Measurements from ENCODE around the gene ENTPD2.
A peak's percentile ranks its signal among the peaks of the same experiment; 100 is the strongest.

ENTPD2 gene

DNA sequence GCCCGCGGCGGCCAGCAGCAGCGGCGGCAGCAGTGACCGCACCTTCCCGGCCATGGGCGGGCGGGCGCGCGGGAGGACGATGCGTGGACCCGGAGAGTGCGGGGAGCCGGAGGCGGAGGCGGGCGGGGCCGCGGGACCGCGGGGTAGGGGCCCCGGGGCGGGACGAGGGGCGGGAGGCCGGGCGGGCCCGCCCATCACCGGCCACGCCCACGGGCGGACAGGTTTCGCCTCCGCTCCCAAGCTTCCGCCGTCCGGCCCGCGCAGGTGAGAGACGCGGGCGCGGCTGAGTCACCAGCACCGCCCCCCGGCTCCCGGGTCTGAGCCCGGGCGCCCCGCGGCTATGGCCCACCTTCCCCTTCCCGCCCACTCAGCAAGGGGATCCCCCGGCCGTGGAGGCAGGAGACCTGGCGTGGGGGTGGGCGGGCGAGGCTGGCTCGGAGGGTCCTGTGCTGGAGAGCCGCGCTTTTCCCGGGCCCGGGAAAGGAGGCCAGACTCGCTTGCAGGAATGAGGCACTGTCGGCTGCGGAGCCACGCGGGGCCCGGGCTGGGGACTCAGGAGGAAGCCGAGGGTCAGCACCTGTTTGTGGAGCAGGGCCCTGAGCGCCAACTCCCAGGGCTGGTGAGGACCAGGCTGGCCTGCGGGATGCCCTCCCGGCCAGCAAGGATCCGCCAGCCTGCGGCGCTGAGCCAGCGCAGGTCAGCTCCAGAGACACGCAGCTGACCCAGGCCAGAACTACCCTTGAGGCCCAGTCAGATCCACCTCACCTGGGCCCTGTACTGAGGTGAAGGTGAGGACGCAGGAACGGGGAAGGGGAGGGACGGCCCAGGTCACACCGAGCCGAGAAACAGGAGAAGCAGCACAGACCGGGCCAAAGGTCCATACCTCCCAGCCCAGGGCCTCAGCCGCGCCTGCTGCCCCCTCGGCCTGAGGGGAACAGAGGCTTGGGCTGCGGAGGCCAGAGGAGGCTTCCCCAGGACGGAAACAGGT is at the start of gene ENTPD2:
TSS of gene ENTPD2 (minus strand) at position 118 of the 988 bp plus-strand sequence. CDS start at position 54, 64 bp downstream.
- no peak for DNase-seq (ENCODE audit: low read depth)

GRCh38 chr9:137103206-137103999 is 49.5 kb upstream of the ENTPD2 start:
- no peak for DNase-seq (ENCODE audit: low read depth)

- no peak for DNase-seq (ENCODE audit: low read depth)
Measured at GRCh38 chr9:137099231-137099630, 45.4 kb upstream of the ENTPD2 start.

DNA sequence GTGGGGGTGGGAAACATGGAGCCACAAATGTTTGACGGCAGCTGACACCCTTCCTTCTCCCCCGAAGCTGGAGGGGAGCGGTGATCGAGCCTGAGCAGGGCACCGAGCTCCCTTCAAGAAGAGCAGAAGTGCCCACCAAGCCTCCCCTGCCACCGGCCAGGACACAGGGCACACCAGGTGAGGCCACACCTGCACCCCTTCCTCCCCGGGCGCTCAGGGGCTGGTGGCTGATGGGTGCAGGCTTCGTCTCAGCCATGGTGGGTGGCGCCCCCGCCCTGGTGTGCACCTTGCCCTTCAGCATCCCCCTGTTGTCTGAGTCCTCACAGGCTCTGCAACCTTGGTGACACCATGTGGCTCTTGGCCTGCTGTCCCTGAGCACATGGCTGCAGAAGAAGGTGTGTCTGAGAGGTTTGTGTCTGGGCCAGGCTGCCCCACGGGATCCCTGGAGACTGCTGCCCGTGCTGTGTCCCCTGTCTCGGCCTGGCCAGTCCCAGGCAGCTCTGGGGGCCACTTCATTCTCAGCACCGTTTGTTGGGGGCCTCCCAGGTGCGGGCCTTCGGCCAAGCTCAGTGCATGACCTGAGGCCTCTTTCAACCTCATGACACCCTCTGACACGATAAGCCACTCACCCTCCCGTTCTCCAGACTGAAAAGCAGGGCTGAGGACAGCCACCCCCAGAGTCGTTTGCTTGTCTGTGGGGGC is 44.1 kb upstream of the ENTPD2 start:
- DNase-seq (ENCODE audit: low read depth), result no peak

DNA sequence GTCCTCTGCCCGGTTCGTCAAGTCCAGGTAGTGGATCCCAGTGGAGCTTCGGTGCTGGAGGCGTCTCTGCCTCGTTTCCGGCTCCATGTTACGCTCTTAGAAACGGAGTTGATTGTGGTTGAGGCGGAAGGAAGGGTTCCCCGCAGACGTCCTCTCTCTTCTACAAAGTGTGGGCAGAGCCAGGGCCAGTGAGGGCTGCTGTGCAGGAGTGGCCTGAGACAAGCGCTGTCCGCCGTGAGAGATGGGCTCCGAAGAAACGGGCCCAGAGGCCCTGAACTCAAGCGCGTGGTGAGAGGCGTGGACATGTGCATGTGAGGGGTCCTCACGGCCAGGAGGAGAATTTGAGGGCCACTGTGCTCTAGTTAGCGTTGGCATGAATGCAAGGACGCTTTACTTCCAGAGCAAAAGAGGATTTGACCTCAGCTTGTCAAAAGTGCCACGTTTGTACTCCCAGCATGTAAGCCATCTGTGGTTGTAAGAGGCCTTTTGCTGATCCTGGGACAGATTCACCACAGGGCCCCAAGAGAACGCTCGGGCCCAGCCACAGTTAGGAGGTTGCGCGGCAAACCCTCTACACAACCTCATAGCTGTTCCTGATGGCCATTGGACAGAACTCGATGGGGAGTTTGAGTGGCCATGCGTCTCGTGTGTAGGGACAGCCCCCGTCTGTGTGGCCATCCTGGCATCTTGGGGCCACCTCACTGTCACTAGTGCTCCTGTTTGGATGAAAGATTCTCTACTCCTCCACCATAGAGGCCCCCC is 43.1 kb upstream of the ENTPD2 start:
- DNase-seq (ENCODE audit: low read depth), result no peak

DNA sequence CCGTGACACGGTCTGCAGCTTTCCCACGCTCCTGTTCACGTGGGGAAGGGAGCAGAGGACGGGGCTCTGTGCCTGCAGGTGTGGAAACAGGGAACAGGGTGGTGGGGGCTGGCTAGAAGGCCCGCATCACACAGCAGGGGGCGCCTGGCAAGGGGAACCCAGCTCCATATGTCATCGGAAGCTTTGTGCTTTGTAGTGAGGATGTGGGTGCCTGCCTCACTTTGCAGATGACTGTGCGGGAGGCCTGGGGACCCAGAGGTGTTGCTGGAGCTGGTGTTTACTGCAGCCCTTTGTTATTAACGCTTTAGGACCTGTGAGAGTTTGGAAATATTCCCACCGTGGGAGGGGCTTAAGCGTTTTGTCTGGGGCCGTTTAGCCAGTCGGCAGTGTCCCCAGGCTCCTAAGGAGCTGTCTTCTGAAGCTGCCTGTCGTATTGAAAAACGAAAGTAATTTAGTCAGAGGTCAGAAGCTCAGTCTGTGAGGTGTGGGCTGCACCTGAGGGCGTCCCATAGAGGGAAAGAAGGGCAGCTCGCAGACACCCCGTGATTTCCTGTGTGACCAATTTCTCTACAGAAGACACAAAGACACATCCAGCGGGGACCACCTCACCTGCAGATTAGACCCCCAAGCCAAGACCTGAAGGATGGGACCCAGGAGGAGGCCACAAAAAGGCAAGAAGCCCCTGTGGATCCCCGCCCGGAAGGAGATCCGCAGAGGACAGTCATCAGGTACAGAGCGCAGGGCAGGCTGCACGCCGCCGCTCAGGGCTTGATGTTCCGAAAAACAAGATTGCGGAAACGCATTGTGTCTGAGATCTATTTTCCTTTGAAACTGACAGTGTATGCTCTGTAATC is 42.0 kb upstream of the ENTPD2 start:
- no peak for DNase-seq (ENCODE audit: low read depth)

GRCh38 chr9:137089232-137089947 is 35.5 kb upstream of the ENTPD2 start:
- DNase-seq (ENCODE audit: low read depth), result no peak

- no peak for DNase-seq (ENCODE audit: low read depth)
Measured at GRCh38 chr9:137088121-137088520, 34.3 kb upstream of the ENTPD2 start.

GRCh38 chr9:137087409-137087925 is 33.6 kb upstream of the ENTPD2 start:
- DNase-seq (ENCODE audit: low read depth), result no peak

DNA sequence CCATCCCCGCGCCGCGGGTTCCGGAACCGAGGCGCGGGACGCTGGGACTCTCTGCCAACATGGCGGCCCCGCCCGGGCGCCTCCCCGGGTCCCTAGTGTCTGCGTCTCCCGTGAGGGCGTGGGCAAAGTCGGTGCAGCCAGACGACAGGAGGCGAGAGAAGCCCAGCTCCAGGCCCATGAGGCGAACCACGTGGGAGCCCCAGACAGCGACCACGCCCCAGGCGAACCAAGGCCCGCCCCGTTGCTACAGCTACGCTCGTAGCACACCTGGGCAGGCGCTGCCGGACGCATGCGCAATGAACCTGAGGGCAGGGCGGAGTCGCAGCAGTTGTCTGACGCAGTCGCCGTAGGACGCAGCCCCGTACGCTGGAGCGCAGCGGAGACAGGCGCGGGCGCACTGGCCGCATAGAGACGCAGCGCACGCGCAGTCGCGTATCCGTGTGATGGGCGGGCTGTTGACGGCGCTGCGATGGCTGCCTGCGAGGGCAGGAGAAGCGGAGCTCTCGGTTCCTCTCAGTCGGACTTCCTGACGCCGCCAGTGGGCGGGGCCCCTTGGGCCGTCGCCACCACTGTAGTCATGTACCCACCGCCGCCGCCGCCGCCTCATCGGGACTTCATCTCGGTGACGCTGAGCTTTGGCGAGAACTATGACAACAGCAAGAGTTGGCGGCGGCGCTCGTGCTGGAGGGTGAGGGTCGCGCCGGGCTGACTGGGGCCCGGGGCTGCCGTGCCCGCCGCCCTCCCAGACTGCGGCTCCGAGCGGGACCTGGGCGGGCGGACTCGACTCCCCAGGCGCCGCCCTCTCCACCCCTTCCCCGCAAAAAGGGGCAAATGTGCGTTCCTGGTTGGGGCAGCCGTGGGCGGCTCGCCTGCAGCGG is 32.9 kb upstream of the ENTPD2 start, which contains the start of gene MAN1B1:
TSS of gene MAN1B1 (plus strand) at position 455 of the 878 bp plus-strand sequence. CDS start at position 470, 15 bp downstream.
- peak; percentile 91 for DNase-seq (ENCODE audit: low read depth)

- DNase-seq (ENCODE audit: low read depth), result no peak
Measured at GRCh38 chr9:137085920-137086530, 32.2 kb upstream of the ENTPD2 start.

DNA sequence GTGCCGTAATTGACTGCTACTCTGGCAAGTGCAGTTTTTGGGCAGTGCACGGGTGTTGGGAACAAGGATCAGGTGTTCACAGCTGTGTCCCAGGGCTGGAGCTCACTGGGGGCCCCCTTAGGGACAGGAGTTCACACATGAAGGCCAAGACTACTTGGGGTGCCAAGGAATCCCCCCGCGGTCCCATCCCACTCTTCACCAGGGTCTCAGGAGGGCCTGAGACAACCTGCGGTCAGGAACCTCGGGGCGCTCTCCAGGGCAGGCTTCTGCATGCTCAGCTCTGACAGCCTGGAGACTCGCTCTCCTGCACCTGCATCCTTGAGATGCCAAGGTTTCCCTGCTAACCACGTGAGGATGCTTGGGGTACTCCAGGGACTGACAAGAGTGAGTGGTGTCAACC is 30.7 kb upstream of the ENTPD2 start:
- no peak for DNase-seq (ENCODE audit: low read depth)

- DNase-seq (ENCODE audit: low read depth), result peak; percentile 84
Measured at GRCh38 chr9:137083394-137084004, 29.6 kb upstream of the ENTPD2 start.

DNA sequence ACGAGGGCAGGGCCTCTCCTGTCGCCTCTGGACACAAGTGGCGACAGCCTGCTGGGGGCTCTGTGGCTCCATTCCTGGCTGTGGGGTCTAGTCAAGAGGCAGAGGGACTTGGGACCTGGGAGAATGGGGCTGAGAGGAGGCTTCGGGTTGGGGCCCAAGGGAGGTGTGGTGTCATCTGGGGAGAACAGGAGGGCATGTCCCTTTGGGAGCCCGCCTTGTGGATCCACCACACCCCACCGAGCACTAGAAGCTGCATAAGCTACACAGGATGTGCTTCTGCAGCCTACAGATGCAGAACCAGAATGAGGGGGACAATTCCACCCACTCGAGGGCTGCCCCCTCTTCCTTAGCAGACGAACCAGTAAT is 29.0 kb upstream of the ENTPD2 start:
- DNase-seq (ENCODE audit: low read depth), result no peak

DNA sequence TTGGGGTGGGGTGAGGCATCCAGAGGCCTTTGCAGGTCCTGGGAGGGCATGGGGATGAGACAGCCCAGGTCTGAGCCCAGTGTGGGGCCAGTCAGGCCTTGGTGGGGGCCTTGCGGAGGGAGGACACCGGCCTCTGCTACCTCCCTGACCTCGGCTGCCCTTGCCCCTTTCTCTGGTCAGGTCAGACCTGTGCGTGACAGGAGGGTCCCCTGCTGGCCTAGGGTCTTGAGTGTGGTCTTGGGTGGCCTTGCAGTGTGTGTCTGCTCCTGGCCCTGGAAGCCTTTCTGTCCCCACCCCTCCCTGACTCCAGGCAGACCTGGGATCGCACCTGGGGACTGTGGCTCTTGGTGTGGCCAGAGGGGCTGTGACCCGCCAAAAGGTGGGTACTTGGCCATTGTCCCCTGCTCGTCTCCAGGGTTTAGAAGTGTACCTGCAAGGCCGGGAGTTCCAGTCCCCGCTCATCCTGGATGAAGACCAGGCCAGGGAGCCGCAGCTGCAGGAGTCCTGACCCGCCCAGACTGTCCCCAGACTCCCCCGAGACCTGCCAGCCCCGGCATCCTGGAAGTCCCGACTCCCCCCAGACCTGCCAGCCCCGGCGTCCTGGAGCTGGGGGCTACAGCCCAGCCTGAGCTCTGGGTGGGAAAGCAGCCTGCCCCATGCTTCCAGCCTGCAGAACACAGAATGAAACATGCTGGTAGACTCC is 28.5 kb upstream of the ENTPD2 start:
- no peak for DNase-seq (ENCODE audit: low read depth)

GRCh38 chr9:137080260-137081122 is 26.6 kb upstream of the ENTPD2 start:
- no peak for DNase-seq (ENCODE audit: low read depth)

All from non-pigmented ciliary epithelial cell (primary cell).